ENCODE results near the gene KLHDC1.
"Not testable (repeated sequence)": the region's sequence is repeated elsewhere in the genome, so short reads cannot be mapped to it uniquely, and the experiment has no call there.

The KLHDC1 gene

GRCh38 chr14:49778421-49778820 is 85.5 kb downstream of the KLHDC1 start:
- no peak overlapping the region for H3K9ac ChIP-seq (ENCODE audit: low read length)
- 100% methylated on average over 2 of the region's 2 CpGs for WGBS
- H3K27me3 ChIP-seq (ENCODE audit: control insufficient read depth in 1 of 2, insufficient read depth in 1 of 2, low read length in 2 of 2) = no peaks in the 10 kb centered on the region

GRCh38 chr14:49781040-49781439 is 88.1 kb downstream of the KLHDC1 start:
- H2BK5ac ChIP-seq (ENCODE audit: low read depth, low read length, poor library complexity, severe bottlenecking); H3K4me3 ChIP-seq (ENCODE audit: insufficient read depth in 1 of 2, low read depth in 1 of 2, low read length in 2 of 2); H4K91ac ChIP-seq (ENCODE audit: low read length); H4K8ac ChIP-seq (ENCODE audit: low read length); DNase-seq; H2BK12ac ChIP-seq (ENCODE audit: low read length in 2 of 2); H3K27me3 ChIP-seq (ENCODE audit: control insufficient read depth in 1 of 2, insufficient read depth in 1 of 2, low read length in 2 of 2); H2AK5ac ChIP-seq (ENCODE audit: low read length, severe bottlenecking); H2BK15ac ChIP-seq (ENCODE audit: low read depth, poor library complexity, severe bottlenecking); H2BK120ac ChIP-seq (ENCODE audit: low read depth, low read length); H2AFZ ChIP-seq (ENCODE audit: low read depth, low read length); H3K4ac ChIP-seq (ENCODE audit: low read depth in 1 of 2, low read length in 2 of 2); H3K9me3 ChIP-seq (ENCODE audit: control insufficient read depth, low read length); H3K23ac ChIP-seq (ENCODE audit: low read length in 2 of 2); H3K79me1 ChIP-seq (replicated peaks; ENCODE audit: low read length, poor library complexity, severe bottlenecking); H3K18ac ChIP-seq (ENCODE audit: low read depth in 1 of 2, low read length in 2 of 2); H3K9ac ChIP-seq (ENCODE audit: low read length); H3K27ac ChIP-seq (ENCODE audit: low read length, poor library complexity, severe bottlenecking); H3K4me1 ChIP-seq (ENCODE audit: control insufficient read depth, insufficient read depth, low read depth, low read length); H3K4me2 ChIP-seq (ENCODE audit: low read length, poor library complexity, severe bottlenecking); H3K14ac ChIP-seq (ENCODE audit: low read length in 2 of 2): not testable (repeated sequence)
- WGBS = 97% methylated on average over 7 of the region's 7 CpGs
- H3K36me3 ChIP-seq (ENCODE audit: control insufficient read depth in 1 of 2, insufficient read depth in 2 of 2, low read depth in 1 of 2, low read length in 2 of 2) = peaks cover 19 to 98% of the 10 kb centered on the region in 2 experiments

More at GRCh38 chr14:49778421-49778820, 85.5 kb downstream of the KLHDC1 start:
- Histone ChIP-seq H3K4me2 (ENCODE audit: low read length, poor library complexity, severe bottlenecking) (no peak overlapping the region), H2BK15ac (ENCODE audit: low read depth, poor library complexity, severe bottlenecking) (no peak overlapping the region), H3K4ac (ENCODE audit: low read depth in 1 of 2, low read length in 2 of 2) (no peak overlapping the region), H2AFZ (ENCODE audit: low read depth, low read length) (no peak overlapping the region), H2BK5ac (ENCODE audit: low read depth, low read length, poor library complexity, severe bottlenecking) (no peak overlapping the region), H3K79me1 (replicated peaks; ENCODE audit: low read length, poor library complexity, severe bottlenecking) (peaks cover 2% of the 10 kb centered on the region), H3K14ac (ENCODE audit: low read length in 2 of 2) (no peak overlapping the region), H3K36me3 (ENCODE audit: control insufficient read depth in 1 of 2, insufficient read depth in 2 of 2, low read depth in 1 of 2, low read length in 2 of 2) (peaks cover 16 to 94% of the 10 kb centered on the region in 2 experiments), H2AK5ac (ENCODE audit: low read length, severe bottlenecking) (no peak overlapping the region), H2BK120ac (ENCODE audit: low read depth, low read length) (no peak overlapping the region), H3K23ac (ENCODE audit: low read length in 2 of 2) (no peak overlapping the region), H3K18ac (ENCODE audit: low read depth in 1 of 2, low read length in 2 of 2) (no peak overlapping the region), H3K4me3 (ENCODE audit: insufficient read depth in 1 of 2, low read depth in 1 of 2, low read length in 2 of 2) (no peak overlapping the region), H3K27ac (ENCODE audit: low read length, poor library complexity, severe bottlenecking) (no peak overlapping the region), H4K91ac (ENCODE audit: low read length) (no peak overlapping the region), H3K9me3 (ENCODE audit: control insufficient read depth, low read length) (no peaks in the 10 kb centered on the region), H4K8ac (ENCODE audit: low read length) (no peak overlapping the region), H2BK12ac (ENCODE audit: low read length in 2 of 2) (no peak overlapping the region), H3K4me1 (ENCODE audit: control insufficient read depth, insufficient read depth, low read depth, low read length) (no peaks in the 10 kb centered on the region)
- no peak for DNase-seq

- no peak overlapping the region for H3K9ac ChIP-seq (ENCODE audit: low read length)
- H4K91ac ChIP-seq (ENCODE audit: low read length) = no peak overlapping the region
- H2BK120ac ChIP-seq (ENCODE audit: low read depth, low read length) = no peak overlapping the region
- no peak overlapping the region for H2AFZ ChIP-seq (ENCODE audit: low read depth, low read length)
- 99% methylated on average over 3 of the region's 3 CpGs for WGBS
- H3K9me3 ChIP-seq (ENCODE audit: control insufficient read depth, low read length) = no peaks in the 10 kb centered on the region
- no peaks in the 10 kb centered on the region for H3K27me3 ChIP-seq (ENCODE audit: control insufficient read depth in 1 of 2, insufficient read depth in 1 of 2, low read length in 2 of 2)
- no peak overlapping the region for H3K4ac ChIP-seq (ENCODE audit: low read depth in 1 of 2, low read length in 2 of 2)
- no peaks in the 10 kb centered on the region for H3K4me1 ChIP-seq (ENCODE audit: control insufficient read depth, insufficient read depth, low read depth, low read length)
- H2BK5ac ChIP-seq (ENCODE audit: low read depth, low read length, poor library complexity, severe bottlenecking) = no peak overlapping the region
- no peak overlapping the region for H3K23ac ChIP-seq (ENCODE audit: low read length in 2 of 2)
- H2BK15ac ChIP-seq (ENCODE audit: low read depth, poor library complexity, severe bottlenecking) = no peak overlapping the region
- H3K18ac ChIP-seq (ENCODE audit: low read depth in 1 of 2, low read length in 2 of 2) = no peak overlapping the region
- H3K36me3 ChIP-seq (ENCODE audit: control insufficient read depth in 1 of 2, insufficient read depth in 2 of 2, low read depth in 1 of 2, low read length in 2 of 2) = peaks cover 25 to 97% of the 10 kb centered on the region in 2 experiments
- H3K4me2 ChIP-seq (ENCODE audit: low read length, poor library complexity, severe bottlenecking) = no peak overlapping the region
- no peak for DNase-seq
- no peak overlapping the region for H3K14ac ChIP-seq (ENCODE audit: low read length in 2 of 2)
- H3K79me1 ChIP-seq (replicated peaks; ENCODE audit: low read length, poor library complexity, severe bottlenecking) = peaks cover 5% of the 10 kb centered on the region
- H4K8ac ChIP-seq (ENCODE audit: low read length) = no peak overlapping the region
- no peak overlapping the region for H2BK12ac ChIP-seq (ENCODE audit: low read length in 2 of 2)
- H3K4me3 ChIP-seq (ENCODE audit: insufficient read depth in 1 of 2, low read depth in 1 of 2, low read length in 2 of 2) = no peak overlapping the region
- H2AK5ac ChIP-seq (ENCODE audit: low read length, severe bottlenecking) = no peak overlapping the region
- no peak overlapping the region for H3K27ac ChIP-seq (ENCODE audit: low read length, poor library complexity, severe bottlenecking)
Observed at GRCh38 chr14:49783394-49784014, 90.6 kb downstream of the KLHDC1 start.

GRCh38 chr14:49786315-49786714 is 93.4 kb downstream of the KLHDC1 start:
- H3K9me3 ChIP-seq (ENCODE audit: control insufficient read depth, low read length) = no peaks in the 10 kb centered on the region
- no peak overlapping the region for H3K18ac ChIP-seq (ENCODE audit: low read depth in 1 of 2, low read length in 2 of 2)
- no peak overlapping the region for H2BK120ac ChIP-seq (ENCODE audit: low read depth, low read length)
- H3K27ac ChIP-seq (ENCODE audit: low read length, poor library complexity, severe bottlenecking) = no peak overlapping the region
- no peak overlapping the region for H2AFZ ChIP-seq (ENCODE audit: low read depth, low read length)
- no peak overlapping the region for H2BK5ac ChIP-seq (ENCODE audit: low read depth, low read length, poor library complexity, severe bottlenecking)
- H4K91ac ChIP-seq (ENCODE audit: low read length) = no peak overlapping the region
- DNase-seq = no peak
- H4K8ac ChIP-seq (ENCODE audit: low read length) = no peak overlapping the region
- H3K27me3 ChIP-seq (ENCODE audit: control insufficient read depth in 1 of 2, insufficient read depth in 1 of 2, low read length in 2 of 2) = no peaks in the 10 kb centered on the region
- no peak overlapping the region for H3K14ac ChIP-seq (ENCODE audit: low read length in 2 of 2)
- 100% methylated on average over 2 of the region's 2 CpGs for WGBS
- no peak overlapping the region for H3K4ac ChIP-seq (ENCODE audit: low read depth in 1 of 2, low read length in 2 of 2)
- peaks cover 24 to 97% of the 10 kb centered on the region in 2 experiments for H3K36me3 ChIP-seq (ENCODE audit: control insufficient read depth in 1 of 2, insufficient read depth in 2 of 2, low read depth in 1 of 2, low read length in 2 of 2)
- H2BK12ac ChIP-seq (ENCODE audit: low read length in 2 of 2) = no peak overlapping the region
- no peak overlapping the region for H3K4me3 ChIP-seq (ENCODE audit: insufficient read depth in 1 of 2, low read depth in 1 of 2, low read length in 2 of 2)
- no peak overlapping the region for H2BK15ac ChIP-seq (ENCODE audit: low read depth, poor library complexity, severe bottlenecking)
- no peaks in the 10 kb centered on the region for H3K4me1 ChIP-seq (ENCODE audit: control insufficient read depth, insufficient read depth, low read depth, low read length)
- no peak overlapping the region for H3K4me2 ChIP-seq (ENCODE audit: low read length, poor library complexity, severe bottlenecking)
- no peak overlapping the region for H2AK5ac ChIP-seq (ENCODE audit: low read length, severe bottlenecking)
- peaks cover 10% of the 10 kb centered on the region for H3K79me1 ChIP-seq (replicated peaks; ENCODE audit: low read length, poor library complexity, severe bottlenecking)
- no peak overlapping the region for H3K9ac ChIP-seq (ENCODE audit: low read length)
- no peak overlapping the region for H3K23ac ChIP-seq (ENCODE audit: low read length in 2 of 2)

All from mesenchymal stem cell (in vitro differentiated cells and primary cell).